ENCODE results near the gene CRYBG1. TPM values are rescaled to one million over a fixed set of nuclear protein-coding genes. Genes with fewer than 3 reads are reported as not detected.

The CRYBG1 gene
- total RNA-seq, 1 experiment from 2014 or later = 5.7 TPM

- H3K9ac ChIP-seq (ENCODE audit: extremely low read depth, insufficient read length, low read length) = no peak overlapping the region
- no peak overlapping the region for H3K4me2 ChIP-seq (ENCODE audit: insufficient read depth, insufficient read length, low read length)
- peaks cover 0 to 4% of the 10 kb centered on the region in 2 experiments; a peak in 1 of 5 replicates for H3K9me3 Mint-ChIP-seq
- H3K18ac ChIP-seq (ENCODE audit: insufficient read length, low read depth, low read length) = no peak overlapping the region
- no peak overlapping the region for H3K56ac ChIP-seq (ENCODE audit: insufficient read length, low read depth, low read length)
- H4K5ac ChIP-seq (ENCODE audit: insufficient read length, low read depth, low read length) = no peak overlapping the region
- no peak overlapping the region for H2AK5ac ChIP-seq (ENCODE audit: insufficient read length, low read length)
- H3K4ac ChIP-seq (ENCODE audit: low read depth, low read length) = no peak overlapping the region
- no peak overlapping the region for H2BK5ac ChIP-seq (ENCODE audit: insufficient read length, low read length)
- no peaks in the 10 kb centered on the region for H3K4me1 ChIP-seq (ENCODE audit: insufficient read depth, low read length)
- no CpG with 5 or more reads among the region's 2 CpGs for WGBS (ENCODE audit: extremely low coverage, insufficient read length, low lambda C conversion rate)
- H3K79me2 ChIP-seq (ENCODE audit: insufficient read depth, low read length) = no peaks in the 10 kb centered on the region
- H4K91ac ChIP-seq (ENCODE audit: insufficient read length, low read depth, low read length) = no peak overlapping the region
- H2BK12ac ChIP-seq (ENCODE audit: insufficient read length, low read depth, low read length) = no peak overlapping the region
- no peak for DNase-seq
- no peak overlapping the region for H3K14ac ChIP-seq (ENCODE audit: insufficient read depth, low read length)
- H3T11ph ChIP-seq (ENCODE audit: low read length) = no peak overlapping the region
- peaks cover 24% of the 10 kb centered on the region; the same call in 1 of the 2 replicates for H3K27me3 ChIP-seq (ENCODE audit: insufficient read depth, low read length)
- H4K20me1 ChIP-seq (ENCODE audit: control insufficient read depth, insufficient read depth, insufficient read length) = no peaks in the 10 kb centered on the region
- H2BK15ac ChIP-seq (ENCODE audit: low read depth, low read length) = no peak overlapping the region
- H3K4me3 Mint-ChIP-seq = no peak overlapping the region; a peak in 1 of 5 replicates
- peaks cover 22 to 28% of the 10 kb centered on the region in 2 experiments for H3K4me1 Mint-ChIP-seq
- peaks cover 30% of the 10 kb centered on the region for H3K23me2 ChIP-seq (ENCODE audit: insufficient read length, low read depth, low read length, poor library complexity, severe bottlenecking)
- no peak overlapping the region for H3K27ac ChIP-seq (ENCODE audit: insufficient read length, low read depth, low read length)
- H3K27ac Mint-ChIP-seq = no peak overlapping the region
- H3K23ac ChIP-seq (ENCODE audit: insufficient read length, low read depth, low read length) = no peak overlapping the region
- H3K9me3 ChIP-seq (ENCODE audit: control insufficient read depth, low read depth, low read length) = no peaks in the 10 kb centered on the region
- peaks cover 64% of the 10 kb centered on the region for H3K27me3 Mint-ChIP-seq (ENCODE audit: low read depth)
- no peak for TF ChIP-seq CTCF (conservative IDR thresholded peaks at IDR 0.05)
- H3K79me1 ChIP-seq (ENCODE audit: insufficient read depth, low read depth, low read length, poor library complexity, severe bottlenecking) = no peaks in the 10 kb centered on the region
- no peak overlapping the region for H4K8ac ChIP-seq (replicated peaks; ENCODE audit: insufficient read length, low read depth, low read length)
- peaks cover 0 to 2% (median 0%) of the 10 kb centered on the region in 3 experiments; a peak in 2 of 7 replicates for H3K36me3 Mint-ChIP-seq (ENCODE audit: insufficient read depth in 1 of 3, low read depth in 3 of 3)
- no peak overlapping the region for H2AFZ ChIP-seq (ENCODE audit: low read length)
- no peak overlapping the region for H2BK120ac ChIP-seq (ENCODE audit: low read depth, low read length, poor library complexity, severe bottlenecking)
- no peak overlapping the region for H2BK20ac ChIP-seq (ENCODE audit: low read depth, low read length, poor library complexity, severe bottlenecking)
Observed at GRCh38 chr6:106508277-106508676, 147.8 kb downstream of the CRYBG1 start.
